ENCODE results near the gene DCLRE1C. TPM values are rescaled to one million over a fixed set of nuclear protein-coding genes. Genes with fewer than 3 reads are reported as not detected.

The DCLRE1C gene
- total and polyA plus RNA-seq, 9 of the 15 experiments (the other 6 are each of a cell fraction or from before 2014, with no cell fraction given), result 8.8 to 22.2 (median 13.9) TPM

DNA sequence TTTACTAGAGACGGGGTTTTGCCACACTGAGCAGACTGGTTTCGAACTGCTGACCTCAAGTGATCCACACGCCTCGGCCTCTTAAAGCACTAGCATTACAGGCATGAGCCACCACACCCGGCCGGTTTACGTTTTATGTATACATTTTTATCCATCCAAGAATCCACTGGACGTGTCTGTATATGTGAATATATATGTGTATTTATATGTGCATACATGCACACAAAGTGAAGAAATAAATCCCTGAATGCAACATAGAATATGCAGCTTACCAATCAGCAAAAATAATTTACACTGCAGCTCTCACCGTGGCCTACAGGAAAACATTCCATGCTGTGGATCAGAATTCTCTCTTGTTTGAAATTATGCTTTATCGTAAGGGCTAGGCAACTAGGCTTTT lies 23.3 kb downstream of the DCLRE1C start:
- Histone ChIP-seq H3K4me2 (ENCODE audit: insufficient read depth, low read length) (no peak overlapping the region), H3K9ac (ENCODE audit: insufficient read depth in 1 of 2, low read depth in 2 of 2, low read length in 2 of 2) (no peak overlapping the region), H3K79me2 (ENCODE audit: control insufficient read depth, insufficient read depth, low read length) (no peaks in the 10 kb centered on the region), H3K27me3 (ENCODE audit: control insufficient read depth in 2 of 2, insufficient read depth in 2 of 2, low read length in 2 of 2) (no peaks in the 10 kb centered on the region), H3K36me3 (ENCODE audit: control insufficient read depth, insufficient read depth, low read length) (peaks cover 72% of the 10 kb centered on the region), H3K4me3 (no peak overlapping the region), H3K4me1 (replicated peaks in 1 of 2; ENCODE audit: control insufficient read depth in 2 of 2, insufficient read depth in 2 of 2, low read length in 2 of 2) (no peaks in the 10 kb centered on the region; a peak in 1 of 5 replicates), H3K9me3 (replicated peaks; ENCODE audit: control insufficient read depth, insufficient read depth, low read depth, low read length) (no peaks in the 10 kb centered on the region), H2AFZ (ENCODE audit: low read depth, low read length) (no peak overlapping the region), H3K9me1 (ENCODE audit: control insufficient read depth, insufficient read depth, low read length) (no peaks in the 10 kb centered on the region), H3K27ac (ENCODE audit: extremely low read depth, low read depth, low read length) (no peak overlapping the region), H4K20me1 (replicated peaks; ENCODE audit: control insufficient read depth, insufficient read depth, low read length) (no peaks in the 10 kb centered on the region)
- ChIA-PET POLR2A (no interaction called here), CTCF (ENCODE audit: low intra/inter-chr PET ratio) (no interaction called here)
- FAIRE-seq, result no peak
- intact Hi-C loops (cut with micrococcal nuclease), result no loop called here
- TF ChIP-seq BCOR (IDR thresholded peaks at IDR 0.05) (no peak), SPI1 (IDR thresholded peaks at IDR 0.05; ENCODE audit: borderline replicate concordance, low read depth, low read length) (no peak), KDM4B (IDR thresholded peaks at IDR 0.05; ENCODE audit: borderline replicate concordance in 2 of 2, low read depth in 1 of 2) (no peak), RAD51 (IDR thresholded peaks at IDR 0.05; ENCODE audit: borderline replicate concordance, low read depth) (no peak), SAFB (IDR thresholded peaks at IDR 0.05; ENCODE audit: borderline replicate concordance, low read depth, low read length) (no peak), FOS (IDR thresholded peaks at IDR 0.05; ENCODE audit: extremely low read depth, insufficient read length) (no peak), PTBP1 (IDR thresholded peaks at IDR 0.05; ENCODE audit: low read depth, low read length) (no peak), MCM7 (IDR thresholded peaks at IDR 0.05) (no peak)
- WGBS (ENCODE audit: insufficient coverage, low coverage, missing lambda C conversion rate), result 94% methylated on average over 10 of the region's 10 CpGs
- no peak for DNase-seq (ENCODE audit: extremely low read depth in 1 of 4, low spot score in 3 of 4)
- no peak for ATAC-seq
- in situ Hi-C loops (cut with MboI), result no loop called here
- no TSS peak for BruUV-seq (replicated peaks)
